NCI-H82 (cell line): ENCODE data around the gene TRIM2.
A peak's percentile ranks its signal among the peaks of the same experiment; 100 is the strongest.

ENCODE experiments used
- DNase-seq: peaks from one replicate; lab custom pipeline; 2025; lab: John Stamatoyannopoulos, UW

Gene TRIM2

GRCh38 chr4:153333874-153334273 lies 129.6 kb downstream of the TRIM2 start:
- DNase-seq = no peak

- no peak for DNase-seq
Observed at GRCh38 chr4:153335665-153336064, 131.4 kb downstream of the TRIM2 start.

GRCh38 chr4:153337686-153338085 lies 133.4 kb downstream of the TRIM2 start:
- no peak for DNase-seq

- no peak for DNase-seq
Observed at GRCh38 chr4:153341575-153342090, 137.4 kb downstream of the TRIM2 start.

- no peak for DNase-seq
Observed at GRCh38 chr4:153342751-153343552, 138.7 kb downstream of the TRIM2 start.

GRCh38 chr4:153344131-153345011 lies 140.1 kb downstream of the TRIM2 start, which contains the start of gene MND1:
Gene MND1 (plus strand): TSS chr4:153344688. CDS start chr4:153344738, 50 bp downstream.
- peak; percentile 86 for DNase-seq

GRCh38 chr4:153345012-153345981 lies 141.1 kb downstream of the TRIM2 start:
- DNase-seq = peak; percentile 75

- no peak for DNase-seq
Observed at GRCh38 chr4:153346031-153346430, 141.8 kb downstream of the TRIM2 start.

- no peak for DNase-seq
Observed at GRCh38 chr4:153346563-153346962, 142.3 kb downstream of the TRIM2 start.

- DNase-seq = no peak
Observed at GRCh38 chr4:153347117-153347516, 142.9 kb downstream of the TRIM2 start.

- DNase-seq = no peak
Observed at GRCh38 chr4:153348006-153348405, 143.8 kb downstream of the TRIM2 start.

- DNase-seq = peak; percentile 72
Observed at GRCh38 chr4:153349206-153349805, 145.1 kb downstream of the TRIM2 start.

GRCh38 chr4:153362184-153362583 lies 157.9 kb downstream of the TRIM2 start:
- DNase-seq = peak; percentile 73

- DNase-seq = no peak
Observed at GRCh38 chr4:153364061-153364460, 159.8 kb downstream of the TRIM2 start.

GRCh38 chr4:153365003-153365402 lies 160.8 kb downstream of the TRIM2 start:
- no peak for DNase-seq

GRCh38 chr4:153366486-153366885 lies 162.2 kb downstream of the TRIM2 start:
- no peak for DNase-seq

- DNase-seq = no peak
Observed at GRCh38 chr4:153367092-153367491, 162.8 kb downstream of the TRIM2 start.

- peak; percentile 96 for DNase-seq
Observed at GRCh38 chr4:153369021-153369420, 164.8 kb downstream of the TRIM2 start.

GRCh38 chr4:153371701-153372234 lies 167.5 kb downstream of the TRIM2 start:
- no peak for DNase-seq

GRCh38 chr4:153372967-153373562 lies 168.8 kb downstream of the TRIM2 start:
- no peak for DNase-seq
